Fibroblast of lung (primary cell): ENCODE data around the gene PIK3R1. TPM values are rescaled to one million over a fixed set of nuclear protein-coding genes. Genes with fewer than 3 reads are reported as not detected.
A peak's percentile ranks its signal among the peaks of the same experiment; 100 is the strongest.

Source experiments
- DNase-seq, 2 donors: peaks; one replicate each; pipeline versions ENCODE4 v3.0.0 to v3.0.0-alpha.2; 2010; ENCODE audit warnings: low read depth in 2 of 2
- H2AFZ ChIP-seq: 2 replicates; pipeline ENCODE4 v1.5.1; 2012; ENCODE audit warnings: low read length, control low read depth, inconsistent platforms
- H3K27ac ChIP-seq: 2 replicates; pipeline ENCODE4 v1.5.1; 2011; ENCODE audit warnings: low read length, control low read depth; ENCODE audit not compliant: insufficient read depth
- H3K27me3 ChIP-seq: 2 replicates; pipeline ENCODE4 v1.5.1; 2011; ENCODE audit warnings: mild to moderate bottlenecking, low read length; ENCODE audit not compliant: control insufficient read depth, insufficient read depth
- H3K36me3 ChIP-seq: 2 replicates; pipeline ENCODE4 v1.5.1; 2011; ENCODE audit warnings: low read length; ENCODE audit not compliant: control insufficient read depth, insufficient read depth
- H3K4me1 ChIP-seq: 2 replicates; pipeline ENCODE4 v1.5.1; 2011; ENCODE audit warnings: low read length; ENCODE audit not compliant: control insufficient read depth, insufficient read depth; ENCODE audit errors: extremely low read depth
- H3K4me2 ChIP-seq: 2 replicates; pipeline ENCODE4 v1.5.1; 2011; ENCODE audit warnings: low read length, control low read depth; ENCODE audit not compliant: insufficient read depth; ENCODE audit errors: extremely low read depth
- H3K4me3 ChIP-seq, 4 experiments: fragments of 200-600 bp in 1 of 4; sonication (generic) in 1 of 4; replicated peaks in 1 of 4; 2 replicates each; pipeline ENCODE4 v1.5.1; 2011 to 2016; ENCODE audit warnings: low read length in 4 of 4, low read depth in 3 of 4, mild to moderate bottlenecking in 3 of 4, control low read depth in 2 of 4, inconsistent platforms in 1 of 4, mixed read lengths in 1 of 4; ENCODE audit not compliant: insufficient read depth in 1 of 4; ENCODE audit errors: control extremely low read depth in 1 of 4
- H3K79me2 ChIP-seq: 2 replicates; pipeline ENCODE4 v1.5.1; 2012; ENCODE audit warnings: mild to moderate bottlenecking, low read length, inconsistent platforms; ENCODE audit not compliant: control insufficient read depth, insufficient read depth
- H3K9ac ChIP-seq: 2 replicates; pipeline ENCODE4 v1.5.1; 2011; ENCODE audit warnings: mild to moderate bottlenecking, low read length, control low read depth; ENCODE audit not compliant: insufficient read depth
- H3K9me3 ChIP-seq: 2 replicates; pipeline ENCODE4 v1.5.1; 2012; ENCODE audit warnings: low read depth, low read length; ENCODE audit not compliant: control insufficient read depth, insufficient read depth
- H4K20me1 ChIP-seq: 2 replicates; pipeline ENCODE4 v1.5.1; 2011; ENCODE audit warnings: low read length; ENCODE audit not compliant: control insufficient read depth, insufficient read depth; ENCODE audit errors: extremely low read depth
- EZH2 ChIP-seq: IDR thresholded peaks from 2 replicates; pipeline ENCODE4 v1.5.1; 2012; ENCODE audit warnings: low read length, control low read depth, mild to moderate bottlenecking; ENCODE audit errors: missing control alignments
- polyA plus RNA-seq, 2 donors: library from polyadenylated mRNA; depleted of rRNA in 1 of 2; stranded (reverse) in 1 of 2; unstranded in 1 of 2; fragments of >200 nt; gene quantifications; 2 replicates each; pipeline ENCODE4 v1.2.1, GENCODE V29; 2011 to 2012; ENCODE audit warnings: missing spikeins in 1 of 2
- total RNA-seq: library from RNA; depleted of rRNA; stranded (reverse); fragments of >200 nt; gene quantifications from 2 replicates; pipeline ENCODE4 v1.2.1, GENCODE V29; 2014
- TF ChIP-seq, protein P1 (sequence below), 2 donors: IDR thresholded peaks in 1 of 2; conservative IDR thresholded peaks in 1 of 2; 1 replicate in 1 of 2; 2 replicates in 1 of 2; pipeline ENCODE4 v1.5.1; 2011 to 2012; ENCODE audit warnings: low read length in 2 of 2, control low read depth in 1 of 2, inconsistent platforms in 1 of 2, low read depth in 1 of 2, mild to moderate bottlenecking in 1 of 2

PIK3R1 gene
- total and polyA plus RNA-seq, 2 donors (not counting 1 experiment from before 2014, with no cell fraction given), result 17.7 to 36.3 TPM

GRCh38 chr5:68303754-68304420 lies 88.3 kb downstream of the PIK3R1 start:
- peak overlapping the region; percentile 5 for H3K4me2 ChIP-seq

DNA sequence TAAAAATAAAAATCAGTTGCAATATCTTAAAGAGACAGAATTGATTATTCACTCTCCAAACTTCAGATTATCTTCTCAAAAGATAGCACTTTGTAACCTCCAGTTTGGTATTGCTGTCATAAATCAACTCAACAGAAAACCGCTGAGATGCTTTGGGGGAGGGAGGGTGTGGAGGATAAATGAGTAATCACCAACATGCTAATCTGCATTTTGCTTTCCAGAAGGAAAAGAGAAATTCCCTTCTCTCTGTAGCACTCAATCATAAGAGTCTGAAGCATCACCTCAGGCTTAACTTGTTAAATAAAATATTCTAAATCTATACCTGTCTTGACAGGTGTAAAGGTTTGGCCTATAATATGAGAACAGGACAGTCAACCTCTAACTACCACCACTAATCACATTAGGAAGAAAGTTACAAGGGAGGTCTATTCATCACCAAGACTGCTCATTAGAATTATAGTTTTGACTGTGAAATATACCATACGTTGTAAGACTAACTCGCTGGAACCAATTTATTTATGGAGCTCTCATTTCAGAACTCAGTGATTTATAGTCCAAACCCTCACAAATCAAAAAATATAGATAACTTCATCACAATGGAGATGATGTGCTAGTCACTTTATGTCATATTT lies 89.0 kb downstream of the PIK3R1 start:
- no peak for TF ChIP-seq EZH2
- TF ChIP-seq, protein P1, sequence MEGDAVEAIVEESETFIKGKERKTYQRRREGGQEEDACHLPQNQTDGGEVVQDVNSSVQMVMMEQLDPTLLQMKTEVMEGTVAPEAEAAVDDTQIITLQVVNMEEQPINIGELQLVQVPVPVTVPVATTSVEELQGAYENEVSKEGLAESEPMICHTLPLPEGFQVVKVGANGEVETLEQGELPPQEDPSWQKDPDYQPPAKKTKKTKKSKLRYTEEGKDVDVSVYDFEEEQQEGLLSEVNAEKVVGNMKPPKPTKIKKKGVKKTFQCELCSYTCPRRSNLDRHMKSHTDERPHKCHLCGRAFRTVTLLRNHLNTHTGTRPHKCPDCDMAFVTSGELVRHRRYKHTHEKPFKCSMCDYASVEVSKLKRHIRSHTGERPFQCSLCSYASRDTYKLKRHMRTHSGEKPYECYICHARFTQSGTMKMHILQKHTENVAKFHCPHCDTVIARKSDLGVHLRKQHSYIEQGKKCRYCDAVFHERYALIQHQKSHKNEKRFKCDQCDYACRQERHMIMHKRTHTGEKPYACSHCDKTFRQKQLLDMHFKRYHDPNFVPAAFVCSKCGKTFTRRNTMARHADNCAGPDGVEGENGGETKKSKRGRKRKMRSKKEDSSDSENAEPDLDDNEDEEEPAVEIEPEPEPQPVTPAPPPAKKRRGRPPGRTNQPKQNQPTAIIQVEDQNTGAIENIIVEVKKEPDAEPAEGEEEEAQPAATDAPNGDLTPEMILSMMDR (conservative IDR thresholded peaks at IDR 0.05 in 1 of 2, IDR thresholded peaks at IDR 0.05 in 1 of 2; ENCODE audit: low read depth in 1 of 2, low read length in 2 of 2), result no peak
- no peak overlapping the region for H3K27ac ChIP-seq
- H3K36me3 ChIP-seq, result no peaks in the 10 kb centered on the region
- H3K79me2 ChIP-seq, result no peaks in the 10 kb centered on the region
- no peaks in the 10 kb centered on the region for H3K4me1 ChIP-seq
- H3K4me3 ChIP-seq, result no peak overlapping the region
- DNase-seq, result peak in 1 of 2 donors; percentile 66
- no peak overlapping the region for H2AFZ ChIP-seq
- no peak overlapping the region for H3K9ac ChIP-seq
- no peaks in the 10 kb centered on the region for H3K27me3 ChIP-seq
- H3K9me3 ChIP-seq, result no peaks in the 10 kb centered on the region
- H4K20me1 ChIP-seq, result no peaks in the 10 kb centered on the region
- H3K4me2 ChIP-seq, result no peak overlapping the region

More at GRCh38 chr5:68303754-68304420, 88.3 kb downstream of the PIK3R1 start:
- Histone ChIP-seq H3K9ac (no peak overlapping the region), H3K36me3 (peaks cover 1% of the 10 kb centered on the region), H4K20me1 (no peaks in the 10 kb centered on the region), H3K4me3 (no peak overlapping the region), H3K27me3 (no peaks in the 10 kb centered on the region), H2AFZ (no peak overlapping the region), H3K4me1 (peaks cover 3% of the 10 kb centered on the region), H3K27ac (no peak overlapping the region), H3K9me3 (no peaks in the 10 kb centered on the region), H3K79me2 (no peaks in the 10 kb centered on the region)
- no peak for DNase-seq
- TF ChIP-seq EZH2, result no peak
- TF ChIP-seq, protein P1 (conservative IDR thresholded peaks at IDR 0.05 in 1 of 2, IDR thresholded peaks at IDR 0.05 in 1 of 2; ENCODE audit: low read depth in 1 of 2, low read length in 2 of 2), result no peak

- H3K4me1 ChIP-seq, result no peaks in the 10 kb centered on the region
- no peaks in the 10 kb centered on the region for H3K27me3 ChIP-seq
- no peaks in the 10 kb centered on the region for H3K79me2 ChIP-seq
- H2AFZ ChIP-seq, result no peak overlapping the region
- no peak overlapping the region for H3K4me2 ChIP-seq
- H3K36me3 ChIP-seq, result no peaks in the 10 kb centered on the region
- no peak for DNase-seq
- H3K9ac ChIP-seq, result no peak overlapping the region
- TF ChIP-seq EZH2, result no peak
- TF ChIP-seq, protein P1 (conservative IDR thresholded peaks at IDR 0.05 in 1 of 2, IDR thresholded peaks at IDR 0.05 in 1 of 2; ENCODE audit: low read depth in 1 of 2, low read length in 2 of 2), result no peak
- H3K9me3 ChIP-seq, result no peaks in the 10 kb centered on the region
- H3K27ac ChIP-seq, result no peak overlapping the region
- no peak overlapping the region for H3K4me3 ChIP-seq
- no peaks in the 10 kb centered on the region for H4K20me1 ChIP-seq
These were observed 89.8 kb downstream of the PIK3R1 start for GRCh38 chr5:68305223-68305870.
